Smooth muscle cell (in vitro differentiated cells): ENCODE data around the gene NPBWR2. TPM values are rescaled to one million over a fixed set of nuclear protein-coding genes. Genes with fewer than 3 reads are reported as not detected.

Experiments used
- DNase-seq: peaks from one replicate; lab custom pipeline; 2025; ENCODE audit not compliant: unreplicated experiment; lab: John Stamatoyannopoulos, UW
- H2AFZ ChIP-seq: fragments of 200-600 bp; sonication (generic); 2 replicates; pipeline ENCODE4 v1.6.0; 2016; ENCODE audit warnings: antibody characterized with exemption, low read depth, mild to moderate bottlenecking
- H3F3A ChIP-seq: fragments of 200-600 bp; sonication (generic); 2 replicates; pipeline ENCODE4 v1.6.0; 2017; ENCODE audit warnings: antibody characterized with exemption, low read depth
- H3K27ac ChIP-seq: fragments of 200-600 bp; sonication (generic); 2 replicates; pipeline ENCODE4 v1.5.1; 2016; ENCODE audit warnings: low read depth, mild to moderate bottlenecking
- H3K27me3 ChIP-seq: fragments of 200-600 bp; sonication (generic); 2 replicates; pipeline ENCODE4 v1.6.1; 2016; ENCODE audit warnings: low read depth, mild to moderate bottlenecking
- H3K36me3 ChIP-seq: fragments of 200-600 bp; sonication (generic); 2 replicates; pipeline ENCODE4 v1.5.1; 2016; ENCODE audit warnings: low read depth
- H3K4me1 ChIP-seq: fragments of 200-600 bp; sonication (generic); 2 replicates; pipeline ENCODE4 v1.5.1; 2016; ENCODE audit warnings: low read depth
- H3K4me2 ChIP-seq: fragments of 200-600 bp; sonication (generic); 2 replicates; pipeline ENCODE4 v1.6.0; 2016; ENCODE audit warnings: mild to moderate bottlenecking
- H3K4me3 ChIP-seq: fragments of 200-600 bp; sonication (generic); 2 replicates; pipeline ENCODE4 v1.5.1; 2016; ENCODE audit warnings: mild to moderate bottlenecking
- H3K79me2 ChIP-seq: fragments of 200-600 bp; sonication (generic); 2 replicates; pipeline ENCODE4 v1.6.0; 2016; ENCODE audit warnings: low read depth, mild to moderate bottlenecking
- H3K9ac ChIP-seq: fragments of 200-600 bp; sonication (generic); 2 replicates; pipeline ENCODE4 v1.6.0; 2016; ENCODE audit warnings: low read depth
- H3K9me3 ChIP-seq: fragments of 200-600 bp; sonication (generic); replicated peaks from 2 replicates; pipeline ENCODE4 v1.5.1; 2016; ENCODE audit warnings: low read depth
- H4K20me1 ChIP-seq: fragments of 200-600 bp; sonication (generic); 2 replicates; pipeline ENCODE4 v1.6.0; 2016; ENCODE audit warnings: low read depth
- WGBS: methylation state at CpG from one replicate; pipeline ENCODE4 v1.1.7; 2016; ENCODE audit warnings: low lambda C conversion rate; 5-methylcytosine and 5-hydroxymethylcytosine counted together
- polyA plus RNA-seq: library from polyadenylated mRNA; unstranded; fragments of >200 nt; fragmentation: Nextera tagmentation; extraction: Ambion mirVana; gene quantifications from 2 replicates; pipeline ENCODE4 v1.2.1, GENCODE V29; 2016
- total RNA-seq: library from RNA; depleted of rRNA; stranded (reverse); fragments of >200 nt; gene quantifications from 2 replicates; pipeline ENCODE4 v1.2.3, GENCODE V29; 2014
- TF ChIP-seq, protein P1 (sequence below): fragments of 200-600 bp; sonication (generic); IDR thresholded peaks from 2 replicates; pipeline ENCODE4 v1.5.1; 2017; ENCODE audit warnings: borderline replicate concordance, mild to moderate bottlenecking, antibody characterized with exemption; ENCODE audit not compliant: insufficient read depth, poor library complexity, severe bottlenecking

The NPBWR2 gene
- total and polyA plus RNA-seq, 2 experiments from 2014 or later: not detected

DNA sequence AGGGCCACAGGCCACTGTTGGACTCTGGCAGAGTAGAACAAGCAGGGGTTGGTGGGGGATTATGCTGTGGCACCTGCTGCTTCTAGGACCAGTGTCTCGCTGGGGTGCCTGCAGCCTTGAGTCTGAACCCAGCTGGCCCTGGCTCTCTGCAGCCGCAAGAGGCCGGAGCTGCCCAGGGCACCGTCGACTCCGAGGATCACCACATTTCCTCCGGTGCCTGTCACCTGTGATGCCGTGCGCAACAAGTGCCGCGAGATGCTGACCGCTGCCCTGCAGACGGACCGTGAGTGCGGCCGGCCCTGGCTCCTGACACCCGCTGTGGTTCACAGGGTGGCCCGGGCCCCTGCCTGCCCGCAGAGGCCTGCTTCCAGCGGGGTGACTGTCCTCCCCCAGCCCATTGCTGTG is 38.2 kb downstream of the NPBWR2 start:
- Histone ChIP-seq H3K27me3 (no peaks in the 10 kb centered on the region), H3K9ac (no peak overlapping the region), H4K20me1 (peaks cover 5% of the 10 kb centered on the region), H3K9me3 (no peaks in the 10 kb centered on the region), H3F3A (no peaks in the 10 kb centered on the region), H3K79me2 (no peaks in the 10 kb centered on the region), H2AFZ (no peak overlapping the region), H3K27ac (no peak overlapping the region), H3K36me3 (no peaks in the 10 kb centered on the region), H3K4me3 (no peak overlapping the region), H3K4me2 (no peak overlapping the region), H3K4me1 (peaks cover 2% of the 10 kb centered on the region)
- TF ChIP-seq, protein P1, sequence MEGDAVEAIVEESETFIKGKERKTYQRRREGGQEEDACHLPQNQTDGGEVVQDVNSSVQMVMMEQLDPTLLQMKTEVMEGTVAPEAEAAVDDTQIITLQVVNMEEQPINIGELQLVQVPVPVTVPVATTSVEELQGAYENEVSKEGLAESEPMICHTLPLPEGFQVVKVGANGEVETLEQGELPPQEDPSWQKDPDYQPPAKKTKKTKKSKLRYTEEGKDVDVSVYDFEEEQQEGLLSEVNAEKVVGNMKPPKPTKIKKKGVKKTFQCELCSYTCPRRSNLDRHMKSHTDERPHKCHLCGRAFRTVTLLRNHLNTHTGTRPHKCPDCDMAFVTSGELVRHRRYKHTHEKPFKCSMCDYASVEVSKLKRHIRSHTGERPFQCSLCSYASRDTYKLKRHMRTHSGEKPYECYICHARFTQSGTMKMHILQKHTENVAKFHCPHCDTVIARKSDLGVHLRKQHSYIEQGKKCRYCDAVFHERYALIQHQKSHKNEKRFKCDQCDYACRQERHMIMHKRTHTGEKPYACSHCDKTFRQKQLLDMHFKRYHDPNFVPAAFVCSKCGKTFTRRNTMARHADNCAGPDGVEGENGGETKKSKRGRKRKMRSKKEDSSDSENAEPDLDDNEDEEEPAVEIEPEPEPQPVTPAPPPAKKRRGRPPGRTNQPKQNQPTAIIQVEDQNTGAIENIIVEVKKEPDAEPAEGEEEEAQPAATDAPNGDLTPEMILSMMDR: no peak
- no peak for DNase-seq
- WGBS: 94% methylated on average over 20 of the region's 20 CpGs

DNA sequence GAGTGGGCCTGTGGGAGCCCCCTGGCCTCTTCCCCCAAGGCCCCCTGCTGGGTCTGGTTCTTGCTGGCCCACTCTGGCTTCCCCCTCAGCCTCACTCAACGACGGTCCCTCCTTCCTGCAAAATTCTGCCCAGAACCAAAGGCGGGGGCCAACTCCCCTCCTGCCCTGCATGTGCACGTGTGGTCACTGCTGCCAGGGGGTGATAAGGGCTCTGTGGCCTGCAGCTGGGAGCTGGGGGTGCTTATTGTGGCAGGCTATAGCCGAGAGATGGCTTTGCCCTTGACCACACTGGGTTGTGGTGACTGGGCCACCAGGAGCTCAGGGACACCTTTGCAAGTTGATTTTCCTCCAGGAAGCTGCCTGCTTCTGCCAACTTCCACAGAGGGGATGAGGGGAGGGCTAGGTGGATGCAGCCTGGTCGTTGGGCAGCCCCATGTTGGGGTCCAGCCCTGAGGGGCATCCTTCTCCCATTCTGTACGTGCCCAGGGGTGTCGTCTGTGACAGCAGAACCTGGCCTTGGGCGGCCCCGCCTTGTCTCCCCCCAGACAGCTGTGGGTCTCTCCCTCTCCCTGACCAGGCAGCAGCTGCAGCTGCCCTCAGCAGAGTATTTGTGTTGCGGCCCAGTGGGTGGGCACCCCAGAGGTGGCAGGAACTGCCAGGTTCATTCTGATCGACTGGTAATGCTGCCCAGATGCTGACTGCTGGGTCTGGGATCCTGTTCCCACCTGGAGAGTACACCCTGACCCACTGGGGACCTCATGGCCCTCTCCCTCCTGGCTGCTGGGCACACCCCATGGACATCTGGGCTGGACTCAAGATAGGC is 38.8 kb downstream of the NPBWR2 start:
- WGBS: 91% methylated on average over 12 of the region's 12 CpGs
- H3K4me2 ChIP-seq: no peak overlapping the region
- H2AFZ ChIP-seq: no peak overlapping the region
- no peak overlapping the region for H3K27ac ChIP-seq
- H3F3A ChIP-seq: no peaks in the 10 kb centered on the region
- H3K27me3 ChIP-seq: no peaks in the 10 kb centered on the region
- H3K4me3 ChIP-seq: no peak overlapping the region
- H3K4me1 ChIP-seq: peaks cover 6% of the 10 kb centered on the region
- TF ChIP-seq, protein P1: no peak
- peaks cover 10% of the 10 kb centered on the region for H4K20me1 ChIP-seq
- DNase-seq: no peak
- no peaks in the 10 kb centered on the region for H3K9me3 ChIP-seq
- no peaks in the 10 kb centered on the region for H3K79me2 ChIP-seq
- no peak overlapping the region for H3K9ac ChIP-seq
- no peaks in the 10 kb centered on the region for H3K36me3 ChIP-seq

DNA sequence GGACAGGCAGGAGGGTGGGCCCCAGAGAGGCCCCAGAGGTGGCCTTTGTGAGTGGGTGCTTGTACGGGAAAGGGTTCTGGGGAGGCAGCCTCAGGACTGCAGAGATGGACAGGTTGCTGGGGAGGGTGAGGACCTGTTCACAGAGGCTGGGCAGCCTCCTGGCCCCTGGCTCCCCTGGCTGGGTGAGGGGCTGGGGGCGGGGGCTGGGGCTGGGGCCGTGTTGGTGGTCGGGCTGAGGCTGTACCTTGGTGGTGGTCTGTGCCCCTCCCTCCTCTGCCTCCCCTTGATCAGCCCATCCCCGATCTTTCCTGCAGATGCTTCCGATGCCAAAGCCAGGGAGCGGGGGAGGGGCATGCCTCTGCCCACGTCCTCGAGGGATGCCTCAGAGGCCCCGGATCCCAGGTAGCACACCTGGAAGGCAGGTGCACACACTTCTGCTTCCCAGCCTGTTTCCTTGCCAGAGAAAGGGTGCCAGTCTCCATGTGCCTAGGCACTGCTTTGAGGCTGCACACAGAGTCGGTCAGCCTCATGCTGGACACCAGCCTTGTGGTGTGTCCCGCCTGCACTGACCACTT is 39.5 kb downstream of the NPBWR2 start:
- Histone ChIP-seq H3K79me2 (no peaks in the 10 kb centered on the region), H3K4me1 (peaks cover 6% of the 10 kb centered on the region), H3K9me3 (no peaks in the 10 kb centered on the region), H3K27ac (no peak overlapping the region), H3K9ac (no peak overlapping the region), H2AFZ (no peak overlapping the region), H3F3A (no peaks in the 10 kb centered on the region), H3K4me2 (no peak overlapping the region), H3K4me3 (no peak overlapping the region), H4K20me1 (peaks cover 10% of the 10 kb centered on the region), H3K27me3 (no peaks in the 10 kb centered on the region), H3K36me3 (no peaks in the 10 kb centered on the region)
- no peak for DNase-seq
- 91% methylated on average over 9 of the region's 12 CpGs for WGBS
- TF ChIP-seq, protein P1: no peak
